PC-3 (cell line): ENCODE measurements around the gene AADACL4. TPM values are rescaled to one million over a fixed set of nuclear protein-coding genes. Genes with fewer than 3 reads are reported as not detected.
"Not testable (repeated sequence)": the region's sequence is repeated elsewhere in the genome, so short reads cannot be mapped to it uniquely, and the experiment has no call there.

Source experiments
- ATAC-seq: fragments of 200-7000 bp; cut with Tn5 transposase; 2 replicates; pipeline ENCODE4 v1.9.1; 2020; ENCODE audit warnings: mild to moderate bottlenecking, moderate library complexity
- BruUV-seq: library from RNA; stranded (reverse); fragments of 400-500 nt; replicated peaks from 2 replicates; lab custom pipeline; 2021; lab: Mats Ljungman, UMichigan
- CTCF ChIA-PET: fragments of 300-600 bp; sonication (Branson Sonifier 250); formaldehyde crosslinking; loops from one replicate; lab custom pipeline; 2022; ENCODE audit warnings: antibody characterized with exemption; lab: Charles Lee
- POLR2A ChIA-PET: fragments of 300-600 bp; sonication (Branson Sonifier 250); formaldehyde crosslinking; loops from one replicate; lab custom pipeline; 2022; ENCODE audit warnings: antibody characterized with exemption; ENCODE audit not compliant: unreplicated experiment; lab: Charles Lee
- DNase-seq: peaks from one replicate; pipeline ENCODE4 v3.0.0-alpha.2; 2015
- H2AFZ ChIP-seq: fragments of 300-600 bp; sonication (generic); 2 replicates; pipeline ENCODE4 v1.6.0; 2016; ENCODE audit warnings: antibody characterized with exemption, low read length
- H3F3A ChIP-seq: fragments of 300-600 bp; sonication (generic); one replicate; pipeline ENCODE4 v1.6.0; 2017; ENCODE audit warnings: antibody characterized with exemption, low read length, control low read depth, mild to moderate bottlenecking; ENCODE audit not compliant: unreplicated experiment
- H3K27ac ChIP-seq: fragments of 300-600 bp; sonication (generic); 2 replicates; pipeline ENCODE4 v1.5.1; 2016; ENCODE audit warnings: mild to moderate bottlenecking, low read length
- H3K27me3 ChIP-seq: fragments of 300-600 bp; sonication (generic); 2 replicates; pipeline ENCODE4 v1.6.1; 2016; ENCODE audit warnings: low read length, mixed read lengths
- H3K36me3 ChIP-seq: fragments of 300-600 bp; sonication (generic); 2 replicates; pipeline ENCODE4 v1.6.1; 2016; ENCODE audit warnings: low read depth, mixed run types, low read length, mixed read lengths
- H3K4me1 ChIP-seq: fragments of 300-600 bp; sonication (generic); 2 replicates; pipeline ENCODE4 v1.5.1; 2016; ENCODE audit warnings: low read length; ENCODE audit not compliant: insufficient read depth
- H3K4me2 ChIP-seq: fragments of 300-600 bp; sonication (generic); 2 replicates; pipeline ENCODE4 v1.6.0; 2016; ENCODE audit warnings: low read length
- H3K4me3 ChIP-seq: fragments of 300-600 bp; sonication (generic); 2 replicates; pipeline ENCODE4 v1.5.1; 2016; ENCODE audit warnings: mild to moderate bottlenecking, low read length, mixed read lengths
- H3K79me2 ChIP-seq: fragments of 300-600 bp; sonication (generic); 2 replicates; pipeline ENCODE4 v1.6.1; 2017; ENCODE audit warnings: low read length, mixed read lengths
- H3K9ac ChIP-seq: fragments of 300-600 bp; sonication (generic); 2 replicates; pipeline ENCODE4 v1.6.0; 2016; ENCODE audit warnings: mild to moderate bottlenecking, low read length
- H3K9me2 ChIP-seq: fragments of 300-600 bp; sonication (generic); replicated peaks from 2 replicates; pipeline ENCODE4 v1.6.1; 2016; ENCODE audit warnings: mixed run types, low read length, mixed read lengths
- H3K9me3 ChIP-seq: fragments of 300-600 bp; sonication (generic); 2 replicates; pipeline ENCODE4 v1.6.1; 2016; ENCODE audit warnings: low read length, mixed read lengths
- H4K20me1 ChIP-seq: fragments of 300-600 bp; sonication (generic); 2 replicates; pipeline ENCODE4 v1.6.1; 2016; ENCODE audit warnings: low read length, mixed read lengths
- EZH2 ChIP-seq: fragments of 300-600 bp; sonication (generic); IDR thresholded peaks from one replicate; pipeline ENCODE4 v1.6.1; 2017; ENCODE audit warnings: antibody characterized with exemption, mild to moderate bottlenecking, low read length; ENCODE audit not compliant: unreplicated experiment
- EZH2phosphoT487 ChIP-seq: fragments of 300-600 bp; sonication (generic); IDR thresholded peaks from 2 replicates; pipeline ENCODE4 v1.6.1; 2018; ENCODE audit warnings: mild to moderate bottlenecking, antibody characterized with exemption, low read length, borderline replicate concordance
- intact Hi-C: fragments of 100-400 bp; cut with micrococcal nuclease; formaldehyde crosslinking; loops from 2 replicates; pipeline ENCODE4 v1.9.0; 2023
- total RNA-seq: library from RNA; depleted of rRNA; stranded (reverse); fragments of >200 nt; gene quantifications from 2 replicates; pipeline ENCODE4 v1.2.3, GENCODE V29; 2014
- TF ChIP-seq, protein P1 (sequence below): fragments of 300-600 bp; sonication (generic); conservative IDR thresholded peaks from 2 replicates; pipeline ENCODE4 v1.5.1; 2017; ENCODE audit warnings: antibody characterized with exemption, low read depth, mild to moderate bottlenecking, low read length

Gene AADACL4
- total RNA-seq, 1 experiment from 2014 or later = not detected

DNA sequence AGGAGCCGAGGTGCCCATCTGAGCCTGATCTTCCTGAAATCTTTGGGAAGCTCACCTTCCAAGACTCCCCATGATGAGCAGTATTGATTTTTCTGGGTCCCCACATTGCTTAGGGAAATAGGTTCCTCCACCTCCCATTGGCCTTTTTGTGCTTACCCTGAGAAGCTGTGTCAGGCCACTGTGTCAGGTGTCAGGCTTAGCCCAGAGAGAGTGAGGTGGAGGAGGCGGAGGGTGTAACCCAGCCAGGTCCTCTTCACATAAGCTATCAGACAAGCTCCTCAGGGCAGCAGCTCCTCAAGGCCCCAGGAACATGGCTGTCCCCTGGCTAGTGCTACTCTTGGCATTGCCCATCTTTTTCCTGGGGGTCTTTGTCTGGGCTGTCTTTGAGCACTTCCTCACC is 352 bp downstream of the AADACL4 start:
- Histone ChIP-seq H3K4me3 (no peak overlapping the region), H3K9ac (no peak overlapping the region), H3K27me3 (0 out of 2 replicates have a peak, but pooled peaks cover 3% of the 10 kb centered on the region), H3K79me2 (no peaks in the 10 kb centered on the region), H3K4me2 (no peak overlapping the region), H3K27ac (no peak overlapping the region), H3K9me2 (no peaks in the 10 kb centered on the region), H3F3A (no peaks in the 10 kb centered on the region), H3K9me3 (peaks cover 22% of the 10 kb centered on the region), H4K20me1 (no peaks in the 10 kb centered on the region), H2AFZ (no peak overlapping the region), H3K36me3 (no peaks in the 10 kb centered on the region), H3K4me1 (no peaks in the 10 kb centered on the region)
- intact Hi-C loops = no loop called here
- no peak for TF ChIP-seq EZH2
- no peak for TF ChIP-seq EZH2phosphoT487
- no peak for ATAC-seq
- ChIA-PET POLR2A (no interaction called here), CTCF (no interaction called here)
- no peak for DNase-seq
- no TSS peak for BruUV-seq

DNA sequence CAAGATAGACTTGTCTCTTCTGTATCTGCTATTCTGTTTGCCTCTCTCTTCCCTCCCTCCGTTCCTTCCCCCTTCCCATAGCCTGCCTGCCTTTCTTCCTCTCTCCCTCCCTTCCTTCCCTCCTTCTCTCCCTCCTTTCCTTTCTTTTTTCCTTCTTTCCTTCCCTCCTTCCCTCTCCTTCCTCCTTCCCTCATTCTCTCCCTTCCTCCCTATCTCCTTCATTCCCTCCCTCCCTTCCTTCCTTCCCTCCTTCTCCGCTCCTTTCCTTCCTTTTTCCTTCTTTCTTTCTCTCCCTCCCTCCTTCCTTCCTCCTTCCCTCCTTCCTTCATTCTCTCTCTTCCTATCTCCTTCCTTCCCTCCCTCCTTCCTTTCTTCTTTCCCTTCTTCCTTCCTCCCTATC is 944 bp downstream of the AADACL4 start:
- POLR2A ChIA-PET = no interaction called here
- CTCF ChIA-PET = no interaction called here
- DNase-seq (no peak), ATAC-seq (no peak)
- H4K20me1 ChIP-seq = no peaks in the 10 kb centered on the region
- H3F3A ChIP-seq = no peaks in the 10 kb centered on the region
- intact Hi-C loops = no loop called here
- no peak overlapping the region for H3K4me2 ChIP-seq
- no peaks in the 10 kb centered on the region for H3K79me2 ChIP-seq
- no peaks in the 10 kb centered on the region for H3K9me2 ChIP-seq
- no peak overlapping the region for H3K4me3 ChIP-seq
- H3K9ac ChIP-seq = no peak overlapping the region
- TF ChIP-seq, protein P1, sequence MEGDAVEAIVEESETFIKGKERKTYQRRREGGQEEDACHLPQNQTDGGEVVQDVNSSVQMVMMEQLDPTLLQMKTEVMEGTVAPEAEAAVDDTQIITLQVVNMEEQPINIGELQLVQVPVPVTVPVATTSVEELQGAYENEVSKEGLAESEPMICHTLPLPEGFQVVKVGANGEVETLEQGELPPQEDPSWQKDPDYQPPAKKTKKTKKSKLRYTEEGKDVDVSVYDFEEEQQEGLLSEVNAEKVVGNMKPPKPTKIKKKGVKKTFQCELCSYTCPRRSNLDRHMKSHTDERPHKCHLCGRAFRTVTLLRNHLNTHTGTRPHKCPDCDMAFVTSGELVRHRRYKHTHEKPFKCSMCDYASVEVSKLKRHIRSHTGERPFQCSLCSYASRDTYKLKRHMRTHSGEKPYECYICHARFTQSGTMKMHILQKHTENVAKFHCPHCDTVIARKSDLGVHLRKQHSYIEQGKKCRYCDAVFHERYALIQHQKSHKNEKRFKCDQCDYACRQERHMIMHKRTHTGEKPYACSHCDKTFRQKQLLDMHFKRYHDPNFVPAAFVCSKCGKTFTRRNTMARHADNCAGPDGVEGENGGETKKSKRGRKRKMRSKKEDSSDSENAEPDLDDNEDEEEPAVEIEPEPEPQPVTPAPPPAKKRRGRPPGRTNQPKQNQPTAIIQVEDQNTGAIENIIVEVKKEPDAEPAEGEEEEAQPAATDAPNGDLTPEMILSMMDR = no peak
- TF ChIP-seq EZH2phosphoT487 (no peak), EZH2 (no peak)
- H3K27me3 ChIP-seq = 0 out of 2 replicates have a peak, but pooled peaks cover 3% of the 10 kb centered on the region
- no peak overlapping the region for H2AFZ ChIP-seq
- no peak overlapping the region for H3K27ac ChIP-seq
- H3K9me3 ChIP-seq = peaks cover 16% of the 10 kb centered on the region
- H3K4me1 ChIP-seq = no peaks in the 10 kb centered on the region
- BruUV-seq = no TSS peak
- no peaks in the 10 kb centered on the region for H3K36me3 ChIP-seq

DNA sequence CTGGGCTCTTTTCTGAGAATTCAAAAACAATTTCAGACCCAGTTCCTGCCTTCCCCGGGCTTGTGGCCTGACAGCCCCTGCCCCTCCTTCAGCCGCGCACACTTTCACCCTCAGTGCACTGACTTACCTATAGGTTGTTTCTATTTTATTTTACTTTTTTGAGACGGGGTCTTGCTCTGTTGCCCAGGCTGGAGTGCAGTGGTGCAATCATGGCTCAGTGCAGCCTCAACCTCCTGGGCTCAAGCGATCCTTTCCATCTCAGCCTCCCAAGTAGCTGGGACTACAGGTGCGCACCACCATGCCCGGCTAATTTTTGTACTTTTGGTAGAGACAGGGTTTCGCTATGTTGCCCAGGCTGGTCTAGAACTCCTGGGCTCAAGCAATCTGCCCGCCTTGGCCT is 1.5 kb downstream of the AADACL4 start:
- intact Hi-C loops, H2AFZ ChIP-seq, H4K20me1 ChIP-seq, H3K27ac ChIP-seq, BruUV-seq, H3F3A ChIP-seq, H3K9me2 ChIP-seq, CTCF ChIA-PET, H3K4me3 ChIP-seq, H3K36me3 ChIP-seq, H3K27me3 ChIP-seq, H3K9ac ChIP-seq, H3K4me2 ChIP-seq, H3K79me2 ChIP-seq, POLR2A ChIA-PET, ATAC-seq, DNase-seq, H3K4me1 ChIP-seq: not testable (repeated sequence)
- H3K9me3 ChIP-seq = peaks cover 11% of the 10 kb centered on the region; the same call in 1 of the 2 replicates

DNA sequence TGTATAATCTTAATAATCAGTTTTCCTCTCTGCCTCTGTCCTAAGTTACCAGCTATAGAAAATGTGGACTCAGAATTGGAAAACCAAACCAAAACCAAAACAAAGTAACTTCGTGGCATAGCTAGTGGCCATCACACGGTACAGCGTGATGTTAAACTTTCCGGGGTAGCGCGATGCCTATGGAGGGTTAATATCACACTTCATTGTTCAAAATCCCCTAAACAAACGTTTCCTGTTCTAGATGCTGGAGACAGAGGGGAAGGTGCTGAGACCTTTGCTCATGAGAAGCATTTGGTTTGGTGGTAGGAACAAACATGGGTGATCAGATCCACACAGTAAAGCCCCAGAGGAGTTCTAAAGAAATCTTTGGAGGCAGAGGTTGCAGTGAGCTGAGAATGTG is 4.9 kb downstream of the AADACL4 start:
- intact Hi-C loops = no loop called here
- BruUV-seq = no TSS peak
- Histone ChIP-seq H3K9me3 (no peaks in the 10 kb centered on the region), H3K9ac (no peak overlapping the region), H3K79me2 (no peaks in the 10 kb centered on the region), H3K4me2 (no peak overlapping the region), H3K27ac (no peak overlapping the region), H3F3A (no peaks in the 10 kb centered on the region), H3K9me2 (no peaks in the 10 kb centered on the region), H3K4me1 (no peaks in the 10 kb centered on the region), H3K27me3 (0 out of 2 replicates have a peak, but pooled peaks cover 3% of the 10 kb centered on the region), H3K4me3 (no peak overlapping the region), H3K36me3 (no peaks in the 10 kb centered on the region), H2AFZ (no peak overlapping the region), H4K20me1 (no peaks in the 10 kb centered on the region)
- POLR2A ChIA-PET = no interaction called here
- ATAC-seq (no peak), DNase-seq (no peak)
- no peak for TF ChIP-seq EZH2phosphoT487
- TF ChIP-seq EZH2 = no peak
- TF ChIP-seq, protein P1 = no peak
- CTCF ChIA-PET = no interaction called here
